ENCODE measurements around the gene MYO18B. TPM values are rescaled to one million over a fixed set of nuclear protein-coding genes. Genes with fewer than 3 reads are reported as not detected.

The MYO18B gene
- total and polyA plus RNA-seq, 2 donors (not counting 3 experiments of a cell fraction or from before 2014, with no cell fraction given), result 0.01 TPM; not detected in 1

- no peak overlapping the region for H3K9ac ChIP-seq (replicated peaks; ENCODE audit: extremely low read depth, insufficient read depth, low read length)
- no peak overlapping the region for H2AFZ ChIP-seq (ENCODE audit: low read depth, low read length)
- dilution Hi-C loops (cut with MboI; ENCODE audit: extremely low pct_ligation_motif_present, low sequenced_read_pairs), result no loop called here
- no TSS peak for BruUV-seq (replicated peaks)
- no peaks in the 10 kb centered on the region for H3K79me2 ChIP-seq (ENCODE audit: control insufficient read depth, insufficient read depth, low read length)
- no peak overlapping the region for H3K4me3 ChIP-seq (replicated peaks in 1 of 3; ENCODE audit: insufficient read depth in 1 of 3, low read depth in 1 of 3, low read length in 3 of 3)
- no peak for DNase-seq (ENCODE audit: low read depth, low spot score)
- no peaks in the 10 kb centered on the region for H3K9me1 ChIP-seq (replicated peaks; ENCODE audit: control insufficient read depth, extremely low read depth, insufficient read depth, low read length)
- no peaks in the 10 kb centered on the region for H3K36me3 ChIP-seq (ENCODE audit: control insufficient read depth in 2 of 2, extremely low read depth in 1 of 2, insufficient read depth in 2 of 2, low read length in 2 of 2)
- H3K9me3 ChIP-seq (replicated peaks; ENCODE audit: control insufficient read depth, insufficient read depth, low read length), result no peaks in the 10 kb centered on the region
- ChIA-PET CTCF (no interaction called here), POLR2A (no interaction called here)
- intact Hi-C loops (cut with micrococcal nuclease), result no loop called here
- TF ChIP-seq, protein P1, sequence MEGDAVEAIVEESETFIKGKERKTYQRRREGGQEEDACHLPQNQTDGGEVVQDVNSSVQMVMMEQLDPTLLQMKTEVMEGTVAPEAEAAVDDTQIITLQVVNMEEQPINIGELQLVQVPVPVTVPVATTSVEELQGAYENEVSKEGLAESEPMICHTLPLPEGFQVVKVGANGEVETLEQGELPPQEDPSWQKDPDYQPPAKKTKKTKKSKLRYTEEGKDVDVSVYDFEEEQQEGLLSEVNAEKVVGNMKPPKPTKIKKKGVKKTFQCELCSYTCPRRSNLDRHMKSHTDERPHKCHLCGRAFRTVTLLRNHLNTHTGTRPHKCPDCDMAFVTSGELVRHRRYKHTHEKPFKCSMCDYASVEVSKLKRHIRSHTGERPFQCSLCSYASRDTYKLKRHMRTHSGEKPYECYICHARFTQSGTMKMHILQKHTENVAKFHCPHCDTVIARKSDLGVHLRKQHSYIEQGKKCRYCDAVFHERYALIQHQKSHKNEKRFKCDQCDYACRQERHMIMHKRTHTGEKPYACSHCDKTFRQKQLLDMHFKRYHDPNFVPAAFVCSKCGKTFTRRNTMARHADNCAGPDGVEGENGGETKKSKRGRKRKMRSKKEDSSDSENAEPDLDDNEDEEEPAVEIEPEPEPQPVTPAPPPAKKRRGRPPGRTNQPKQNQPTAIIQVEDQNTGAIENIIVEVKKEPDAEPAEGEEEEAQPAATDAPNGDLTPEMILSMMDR (IDR thresholded peaks at IDR 0.05; ENCODE audit: extremely low read depth in 1 of 2, insufficient read depth in 1 of 2, low read depth in 1 of 2, low read length in 2 of 2), result no peak
- TF ChIP-seq POLR2AphosphoS5 (IDR thresholded peaks at IDR 0.05; ENCODE audit: insufficient read depth, low read depth, low read length), result no peak
- no peak for TF ChIP-seq FOS (IDR thresholded peaks at IDR 0.05; ENCODE audit: borderline replicate concordance, insufficient read depth, low read length)
- no peak for TF ChIP-seq MAX (IDR thresholded peaks at IDR 0.05; ENCODE audit: insufficient read depth, insufficient read length)
- no peak for TF ChIP-seq GATA2 (IDR thresholded peaks at IDR 0.05; ENCODE audit: insufficient read depth, insufficient read length, low read depth, low read length)
- TF ChIP-seq JUN (IDR thresholded peaks at IDR 0.05; ENCODE audit: borderline replicate concordance, insufficient read depth, insufficient read length, low read depth), result no peak
- TF ChIP-seq POLR2A (IDR thresholded peaks at IDR 0.05; ENCODE audit: low read depth, low read length), result no peak
- TF ChIP-seq MYC (IDR thresholded peaks at IDR 0.05; ENCODE audit: low read depth, low read length), result no peak
- H3K27me3 ChIP-seq (ENCODE audit: control insufficient read depth in 2 of 2, insufficient read depth in 2 of 2, low read length in 2 of 2), result no peaks in the 10 kb centered on the region
- no peaks in the 10 kb centered on the region for H3K4me1 ChIP-seq (ENCODE audit: control insufficient read depth, extremely low read depth, insufficient read depth, low read length)
- no peak overlapping the region for H3K27ac ChIP-seq (ENCODE audit: insufficient read depth, low read depth, low read length)
- no peak for FAIRE-seq
- H4K20me1 ChIP-seq (replicated peaks; ENCODE audit: control insufficient read depth, extremely low read depth, insufficient read depth, low read length), result peaks cover 2% of the 10 kb centered on the region
- H3K4me2 ChIP-seq (ENCODE audit: insufficient read depth, low read length), result no peak overlapping the region
Observed at GRCh38 chr22:25848954-25849353, 107.0 kb downstream of the MYO18B start.

All from endothelial cell of umbilical vein (primary cell).